Measurements from ENCODE around the gene INTS11. TPM values are rescaled to one million over a fixed set of nuclear protein-coding genes. Genes with fewer than 3 reads are reported as not detected.

INTS11 gene
- total and polyA plus RNA-seq, 5 donors from 2014 or later = 66.2 to 138 (median 69.2) TPM

GRCh38 chr1:1349256-1350012 is 25.0 kb upstream of the INTS11 start, which contains the start of gene DVL1:
DVL1 (minus strand) TSS chr1:1349418; CDS start chr1:1349065, 353 bp downstream.
- Mint-ChIP-seq H3K36me3 (no peaks in the 10 kb centered on the region), H3K27me3 (peaks cover 17% of the 10 kb centered on the region), H3K4me3 (peak within 1 kb of the TSS; percentile 76 to 80 (median 78)), H3K4me1 (peaks cover 0 to 37% (median 3%) of the 10 kb centered on the region in 4 donors), H3K27ac (peak within 1 kb of the TSS in 2 of 3 donors; percentile 14 to 55), H3K9me3 (no peaks in the 10 kb centered on the region)
- Histone ChIP-seq H3K27me3 (ENCODE audit: control insufficient read depth, insufficient read depth, low read length) (no peaks in the 10 kb centered on the region), H3K27ac (ENCODE audit: insufficient read depth, low read length, poor library complexity, severe bottlenecking) (peak within 1 kb of the TSS; percentile 69), H3K4me1 (ENCODE audit: control insufficient read depth, insufficient read depth, low read length, poor library complexity, severe bottlenecking) (peaks cover 29% of the 10 kb centered on the region), H3K9me3 (ENCODE audit: control insufficient read depth in 2 of 2, low read length in 2 of 2) (no peaks in the 10 kb centered on the region), H3K36me3 (ENCODE audit: control insufficient read depth, insufficient read depth, low read length) (no peaks in the 10 kb centered on the region), H3K4me3 (ENCODE audit: low read depth, low read length) (no peak within 1 kb of the TSS)
- ATAC-seq (ENCODE audit: low read depth in 2 of 2) (peak; percentile 77 to 78), DNase-seq (peak; percentile 61 to 75 (median 66))

- Histone ChIP-seq H3K9me3 (ENCODE audit: control insufficient read depth in 2 of 2, low read length in 2 of 2) (no peaks in the 10 kb centered on the region), H3K4me3 (ENCODE audit: low read depth, low read length) (no peak overlapping the region), H3K27ac (ENCODE audit: insufficient read depth, low read length, poor library complexity, severe bottlenecking) (no peak overlapping the region), H3K36me3 (ENCODE audit: control insufficient read depth, insufficient read depth, low read length) (no peaks in the 10 kb centered on the region), H3K4me1 (ENCODE audit: control insufficient read depth, insufficient read depth, low read length, poor library complexity, severe bottlenecking) (peaks cover 21% of the 10 kb centered on the region), H3K27me3 (ENCODE audit: control insufficient read depth, insufficient read depth, low read length) (no peaks in the 10 kb centered on the region)
- Mint-ChIP-seq H3K9me3 (no peaks in the 10 kb centered on the region), H3K27me3 (peaks cover 17% of the 10 kb centered on the region), H3K4me1 (peaks cover 0 to 32% (median 3%) of the 10 kb centered on the region in 4 donors), H3K4me3 (peak overlapping the region; percentile 76 to 80 (median 78)), H3K36me3 (no peaks in the 10 kb centered on the region), H3K27ac (peak overlapping the region in 2 of 3 donors; percentile 14 to 55)
- ATAC-seq (ENCODE audit: low read depth in 2 of 2) (peak; percentile 21 to 23), DNase-seq (no peak)
These were observed 24.2 kb upstream of the INTS11 start for GRCh38 chr1:1348420-1349255.

GRCh38 chr1:1347663-1348419 is 23.4 kb upstream of the INTS11 start:
- Mint-ChIP-seq H3K9me3 (no peaks in the 10 kb centered on the region), H3K4me1 (peaks cover 0 to 27% (median 3%) of the 10 kb centered on the region in 4 donors), H3K36me3 (no peaks in the 10 kb centered on the region), H3K27me3 (peaks cover 15% of the 10 kb centered on the region), H3K27ac (peak overlapping the region in 1 of 3 donors; percentile 65), H3K4me3 (peak overlapping the region; percentile 76 to 80 (median 78))
- H3K36me3 ChIP-seq (ENCODE audit: control insufficient read depth, insufficient read depth, low read length) = no peaks in the 10 kb centered on the region
- H3K9me3 ChIP-seq (ENCODE audit: control insufficient read depth in 2 of 2, low read length in 2 of 2) = no peaks in the 10 kb centered on the region
- ATAC-seq (ENCODE audit: low read depth in 2 of 2) = no peak
- no peaks in the 10 kb centered on the region for H3K27me3 ChIP-seq (ENCODE audit: control insufficient read depth, insufficient read depth, low read length)
- peaks cover 20% of the 10 kb centered on the region for H3K4me1 ChIP-seq (ENCODE audit: control insufficient read depth, insufficient read depth, low read length, poor library complexity, severe bottlenecking)
- H3K27ac ChIP-seq (ENCODE audit: insufficient read depth, low read length, poor library complexity, severe bottlenecking) = no peak overlapping the region
- H3K4me3 ChIP-seq (ENCODE audit: low read depth, low read length) = no peak overlapping the region
- no peak for DNase-seq

GRCh38 chr1:1347026-1347595 is 22.7 kb upstream of the INTS11 start:
- H3K4me3 Mint-ChIP-seq = peak overlapping the region; percentile 73 to 80 (median 77)
- H3K27ac ChIP-seq (ENCODE audit: insufficient read depth, low read length, poor library complexity, severe bottlenecking) = no peak overlapping the region

GRCh38 chr1:1346501-1346890 is 22.0 kb upstream of the INTS11 start:
- H3K4me3 ChIP-seq (ENCODE audit: low read depth, low read length) = no peak overlapping the region
- Mint-ChIP-seq H3K4me1 (peaks cover 0 to 18% (median 3%) of the 10 kb centered on the region in 4 donors), H3K27ac (peak overlapping the region in 1 of 3 donors; percentile 62), H3K36me3 (no peaks in the 10 kb centered on the region), H3K4me3 (peak overlapping the region in 3 of 4 donors; percentile 73 to 76 (median 76)), H3K9me3 (no peaks in the 10 kb centered on the region), H3K27me3 (peaks cover 2% of the 10 kb centered on the region)
- ATAC-seq (ENCODE audit: low read depth in 2 of 2) = no peak
- peaks cover 20% of the 10 kb centered on the region for H3K4me1 ChIP-seq (ENCODE audit: control insufficient read depth, insufficient read depth, low read length, poor library complexity, severe bottlenecking)
- no peak for DNase-seq
- H3K27me3 ChIP-seq (ENCODE audit: control insufficient read depth, insufficient read depth, low read length) = no peaks in the 10 kb centered on the region
- no peak overlapping the region for H3K27ac ChIP-seq (ENCODE audit: insufficient read depth, low read length, poor library complexity, severe bottlenecking)
- no peaks in the 10 kb centered on the region for H3K9me3 ChIP-seq (ENCODE audit: control insufficient read depth in 2 of 2, low read length in 2 of 2)
- no peaks in the 10 kb centered on the region for H3K36me3 ChIP-seq (ENCODE audit: control insufficient read depth, insufficient read depth, low read length)

More at GRCh38 chr1:1347026-1347595, 22.7 kb upstream of the INTS11 start:
- peak overlapping the region in 2 of 3 donors; percentile 60 to 65 for H3K27ac Mint-ChIP-seq
- H3K27me3 Mint-ChIP-seq = peaks cover 8% of the 10 kb centered on the region
- Histone ChIP-seq H3K4me1 (ENCODE audit: control insufficient read depth, insufficient read depth, low read length, poor library complexity, severe bottlenecking) (peaks cover 20% of the 10 kb centered on the region), H3K36me3 (ENCODE audit: control insufficient read depth, insufficient read depth, low read length) (no peaks in the 10 kb centered on the region), H3K27me3 (ENCODE audit: control insufficient read depth, insufficient read depth, low read length) (no peaks in the 10 kb centered on the region), H3K9me3 (ENCODE audit: control insufficient read depth in 2 of 2, low read length in 2 of 2) (no peaks in the 10 kb centered on the region), H3K4me3 (ENCODE audit: low read depth, low read length) (no peak overlapping the region)
- no peaks in the 10 kb centered on the region for H3K36me3 Mint-ChIP-seq
- H3K4me1 Mint-ChIP-seq = peaks cover 0 to 20% (median 3%) of the 10 kb centered on the region in 4 donors
- no peak for ATAC-seq (ENCODE audit: low read depth in 2 of 2)
- H3K9me3 Mint-ChIP-seq = no peaks in the 10 kb centered on the region
- no peak for DNase-seq

DNA sequence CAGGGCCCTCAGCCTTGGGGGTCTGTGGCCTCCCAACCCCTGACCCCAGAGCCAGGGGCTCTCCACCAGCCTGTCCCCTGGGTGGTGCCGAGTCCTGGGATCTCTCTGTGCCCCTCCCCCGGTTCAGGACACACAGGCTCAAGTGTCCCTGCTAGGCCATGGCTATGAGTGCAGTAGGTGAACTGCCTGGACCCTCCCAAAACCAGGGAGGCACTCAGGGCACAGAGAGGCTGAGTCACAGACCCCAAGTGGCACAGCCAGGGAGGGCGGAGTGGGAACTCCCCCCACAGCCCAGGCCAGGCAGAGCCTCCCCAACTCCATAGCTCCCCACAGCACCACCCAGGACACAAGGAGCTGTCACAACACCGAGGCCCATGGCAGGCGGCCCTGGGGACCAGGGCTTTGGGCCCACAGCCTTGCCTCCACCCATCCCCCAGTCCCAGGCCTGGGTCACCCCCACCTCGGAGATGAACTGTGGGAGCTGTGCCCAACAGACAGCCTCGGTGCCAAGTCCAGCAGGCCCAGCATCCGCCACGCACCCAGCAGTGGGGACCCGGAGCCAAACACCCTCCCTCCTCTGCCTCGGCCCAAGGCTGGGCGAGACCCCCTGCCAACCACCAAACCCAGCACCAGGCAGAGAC is 21.5 kb upstream of the INTS11 start:
- no peak overlapping the region for H3K27ac ChIP-seq (ENCODE audit: insufficient read depth, low read length, poor library complexity, severe bottlenecking)
- H3K36me3 Mint-ChIP-seq = peaks cover 4% of the 10 kb centered on the region
- no peak for ATAC-seq (ENCODE audit: low read depth in 2 of 2)
- H3K4me3 ChIP-seq (ENCODE audit: low read depth, low read length) = no peak overlapping the region
- peak overlapping the region in 1 of 4 donors; percentile 43 for H3K4me3 Mint-ChIP-seq
- H3K27ac Mint-ChIP-seq = no peak overlapping the region
- H3K4me1 ChIP-seq (ENCODE audit: control insufficient read depth, insufficient read depth, low read length, poor library complexity, severe bottlenecking) = peaks cover 20% of the 10 kb centered on the region
- no peaks in the 10 kb centered on the region for H3K9me3 Mint-ChIP-seq
- H3K4me1 Mint-ChIP-seq = peaks cover 0 to 18% (median 3%) of the 10 kb centered on the region in 4 donors
- H3K36me3 ChIP-seq (ENCODE audit: control insufficient read depth, insufficient read depth, low read length) = no peaks in the 10 kb centered on the region
- no peaks in the 10 kb centered on the region for H3K27me3 Mint-ChIP-seq
- DNase-seq = no peak
- H3K9me3 ChIP-seq (ENCODE audit: control insufficient read depth in 2 of 2, low read length in 2 of 2) = no peaks in the 10 kb centered on the region
- H3K27me3 ChIP-seq (ENCODE audit: control insufficient read depth, insufficient read depth, low read length) = no peaks in the 10 kb centered on the region

All from CD4-positive, CD25-positive, alpha-beta regulatory T cell (primary cell).